ENCODE results near the gene EXPH5.
A peak's percentile ranks its signal among the peaks of the same experiment; 100 is the strongest.
"Not testable (repeated sequence)": the region's sequence is repeated elsewhere in the genome, so short reads cannot be mapped to it uniquely, and the experiment has no call there.

Gene EXPH5

GRCh38 chr11:108593214-108593922 lies at the start of gene EXPH5:
Gene EXPH5, minus strand, starts transcription at chr11:108593768. Its CDS starts 232 bp downstream, at chr11:108593536.
- peak; percentile 93 for DNase-seq

DNA sequence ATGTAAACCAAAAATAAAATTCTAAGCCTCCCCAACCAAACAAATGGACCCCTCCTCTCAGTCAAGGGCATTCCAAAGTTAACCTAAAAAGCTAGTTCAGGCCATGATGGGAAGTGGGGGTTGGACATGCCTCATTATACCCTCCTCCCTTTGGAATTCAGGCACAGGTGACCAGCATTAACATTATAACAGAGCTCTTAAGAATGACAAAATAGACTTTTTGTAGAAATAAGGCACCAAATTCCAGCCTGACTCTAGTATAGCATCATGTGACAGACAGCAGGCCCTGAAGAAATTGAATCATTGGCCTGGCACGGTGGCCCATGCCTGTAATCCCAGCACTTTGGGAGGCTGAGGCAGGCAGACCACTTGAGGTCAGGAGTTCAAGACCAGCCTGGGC lies 48.2 kb upstream of the EXPH5 start:
- DNase-seq = not testable (repeated sequence)

GRCh38 chr11:108639146-108639545 lies 45.6 kb upstream of the EXPH5 start:
- DNase-seq = no peak

- DNase-seq = no peak
Observed at GRCh38 chr11:108636222-108636621, 42.7 kb upstream of the EXPH5 start.

DNA sequence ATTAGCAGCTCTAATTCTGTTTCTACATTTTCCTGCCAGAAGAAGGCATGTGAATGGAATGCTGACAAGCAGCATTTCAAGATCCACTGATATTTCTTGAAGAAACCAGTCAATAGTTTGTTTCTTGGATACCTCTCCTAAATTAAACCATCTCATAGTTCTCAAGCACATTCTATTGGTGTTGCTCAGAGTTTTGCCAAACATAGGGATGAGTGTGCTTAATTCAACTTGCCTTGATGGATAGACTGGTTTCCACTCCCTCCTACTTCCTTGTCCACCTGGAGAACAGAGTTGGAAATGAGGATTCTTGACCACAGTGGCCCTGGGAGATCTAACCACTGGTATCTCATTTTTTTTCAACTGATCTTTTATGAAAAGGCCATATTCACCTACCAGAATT lies 41.5 kb upstream of the EXPH5 start:
- DNase-seq = no peak

DNA sequence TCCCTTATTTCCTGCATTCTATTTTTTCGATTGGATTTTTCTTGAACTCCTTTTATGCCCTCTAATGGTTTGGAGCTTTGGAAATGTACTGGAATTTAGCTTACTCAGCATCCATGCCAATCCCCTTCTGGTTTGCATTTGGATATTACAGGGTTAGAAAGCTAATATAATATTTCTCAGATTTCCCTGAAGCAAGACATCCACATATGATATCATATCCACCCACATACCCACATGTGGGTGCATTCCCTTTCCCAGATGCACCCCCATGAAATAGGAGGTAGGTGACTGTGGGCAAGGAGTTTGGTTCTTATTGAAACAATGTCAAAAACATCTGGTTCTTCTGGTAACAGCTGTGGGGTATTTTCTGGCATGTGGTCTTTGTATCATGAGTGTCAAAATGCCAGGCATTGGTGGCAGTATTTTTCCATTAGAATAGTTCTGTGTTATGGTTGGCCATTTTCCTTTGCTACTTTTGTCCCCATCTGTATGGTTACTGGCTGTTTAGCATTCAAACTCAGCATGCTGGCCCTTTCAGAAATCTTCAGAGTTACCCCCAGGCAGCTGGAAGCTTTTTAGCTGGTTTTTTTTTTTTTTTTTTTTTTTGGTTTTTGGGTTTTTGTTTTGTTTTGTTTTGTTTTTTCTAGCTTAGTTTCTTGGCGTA lies 38.6 kb upstream of the EXPH5 start:
- no peak for DNase-seq

DNA sequence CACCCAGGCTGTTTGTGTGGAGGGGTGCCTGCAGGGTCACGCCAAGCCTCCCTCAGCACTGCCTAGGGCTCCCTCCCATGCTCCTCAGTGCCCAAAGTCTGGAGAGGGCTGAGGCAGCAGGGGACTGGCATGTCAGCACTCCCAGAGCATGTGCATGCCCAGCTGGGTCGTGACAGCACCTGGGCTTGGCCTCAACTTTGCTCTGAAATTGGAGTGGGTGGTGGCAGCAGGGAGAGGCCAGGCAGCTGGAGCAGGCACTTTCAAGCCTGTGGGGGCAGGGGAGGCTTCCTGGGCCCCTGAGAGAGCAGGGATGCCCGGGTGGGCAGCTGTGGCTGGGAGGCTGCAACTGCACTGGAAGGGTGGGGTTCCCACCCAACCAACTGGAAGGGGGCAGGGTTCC lies 35.7 kb upstream of the EXPH5 start:
- no peak for DNase-seq

- DNase-seq = no peak
Observed at GRCh38 chr11:108628812-108629211, 35.2 kb upstream of the EXPH5 start.

GRCh38 chr11:108628326-108628725 lies 34.8 kb upstream of the EXPH5 start:
- no peak for DNase-seq

GRCh38 chr11:108624196-108624925 lies 30.8 kb upstream of the EXPH5 start:
- no peak for DNase-seq

DNA sequence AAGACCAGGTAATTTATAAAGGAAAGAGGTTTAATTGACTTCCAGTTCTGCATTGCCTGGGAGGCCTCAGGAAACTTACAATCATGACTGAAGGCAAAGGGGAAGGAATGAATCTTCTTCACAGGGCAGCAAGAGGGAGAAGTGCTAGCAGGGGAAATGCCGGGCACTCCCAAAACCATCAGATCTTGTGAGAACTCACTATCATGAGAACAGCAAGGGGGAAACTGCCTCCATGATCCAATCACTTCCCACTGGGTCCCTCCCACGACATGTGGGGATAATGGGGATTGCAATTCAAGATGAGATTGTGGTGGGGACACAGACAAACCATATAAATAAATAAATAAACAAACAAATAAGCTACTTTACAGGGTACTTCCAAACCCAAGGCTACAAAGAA lies 28.8 kb upstream of the EXPH5 start:
- no peak for DNase-seq

DNA sequence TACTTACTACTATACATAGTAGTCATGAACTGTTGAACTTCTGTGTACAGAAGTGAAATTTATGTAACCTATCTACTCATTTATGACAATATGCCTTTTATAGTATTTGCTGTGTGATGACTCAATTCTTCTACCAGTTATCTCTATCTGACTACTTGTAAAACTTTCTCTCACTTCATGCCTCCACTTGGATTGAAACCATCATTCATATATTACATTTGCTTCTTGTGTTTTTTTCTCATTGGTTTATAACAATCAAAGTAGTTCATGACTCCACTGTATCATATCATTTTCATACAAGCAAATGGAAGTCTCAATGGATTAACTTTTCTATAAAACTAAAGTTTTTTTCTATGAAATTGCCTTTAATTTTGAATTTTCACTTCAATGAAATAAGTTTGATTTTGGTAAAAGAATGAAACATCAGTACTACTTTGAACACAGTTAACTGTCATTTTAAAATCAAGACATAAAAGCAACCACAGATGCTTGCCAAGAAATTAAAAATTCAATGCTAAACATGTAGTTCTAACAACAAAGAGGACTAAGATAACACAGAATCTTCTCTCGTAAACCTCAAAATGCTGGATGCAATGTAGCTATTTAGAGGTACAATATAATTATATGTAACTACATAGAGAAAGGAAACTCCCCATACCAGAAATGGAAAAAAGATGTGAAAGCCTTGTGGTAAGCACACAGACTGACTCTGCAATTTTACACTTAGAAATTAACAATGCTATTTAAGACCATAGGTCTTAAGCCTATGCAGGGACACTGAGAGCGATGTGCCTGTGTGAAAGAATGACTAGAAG lies 27.6 kb upstream of the EXPH5 start:
- DNase-seq = no peak

- DNase-seq = no peak
Observed at GRCh38 chr11:108618529-108618928, 25.0 kb upstream of the EXPH5 start.

- DNase-seq = no peak
Observed at GRCh38 chr11:108617055-108617454, 23.5 kb upstream of the EXPH5 start.

DNA sequence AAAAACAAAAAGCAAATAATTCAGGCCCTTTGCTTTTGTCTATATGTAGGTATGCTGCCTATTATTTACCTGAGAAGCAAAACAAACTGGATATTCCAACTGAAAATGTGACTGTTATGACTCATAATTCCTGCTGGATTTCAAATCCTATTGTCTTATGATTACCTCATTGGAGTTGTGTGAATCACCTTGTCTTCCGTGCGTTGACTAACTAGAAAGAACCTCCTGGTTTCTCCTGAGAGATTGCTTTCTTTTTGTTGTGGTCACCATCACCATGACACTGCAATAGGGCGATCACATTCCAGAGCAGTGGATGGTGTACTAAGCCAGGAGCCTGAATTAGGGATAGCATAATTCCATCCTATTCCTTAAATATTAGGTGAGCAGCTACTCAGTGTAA lies 23.0 kb upstream of the EXPH5 start:
- DNase-seq = no peak

DNA sequence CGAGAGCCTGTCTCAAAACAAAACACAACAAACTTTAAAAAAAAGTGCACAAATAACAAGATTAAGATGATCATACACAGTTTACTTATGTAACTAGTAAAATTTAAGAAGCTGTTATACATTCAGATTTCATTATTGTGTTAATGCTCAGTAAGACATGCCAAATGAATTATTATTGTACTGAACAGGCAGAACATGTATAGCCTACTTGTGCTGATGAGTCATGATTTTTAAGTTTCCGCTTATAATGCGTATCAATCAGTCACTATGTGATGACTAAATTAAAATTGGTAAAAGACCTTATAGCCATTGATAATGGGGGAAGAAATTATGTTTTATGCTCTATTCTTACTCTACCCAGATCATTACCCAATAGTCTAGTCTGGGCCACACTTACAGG lies 20.5 kb upstream of the EXPH5 start:
- no peak for DNase-seq

DNA sequence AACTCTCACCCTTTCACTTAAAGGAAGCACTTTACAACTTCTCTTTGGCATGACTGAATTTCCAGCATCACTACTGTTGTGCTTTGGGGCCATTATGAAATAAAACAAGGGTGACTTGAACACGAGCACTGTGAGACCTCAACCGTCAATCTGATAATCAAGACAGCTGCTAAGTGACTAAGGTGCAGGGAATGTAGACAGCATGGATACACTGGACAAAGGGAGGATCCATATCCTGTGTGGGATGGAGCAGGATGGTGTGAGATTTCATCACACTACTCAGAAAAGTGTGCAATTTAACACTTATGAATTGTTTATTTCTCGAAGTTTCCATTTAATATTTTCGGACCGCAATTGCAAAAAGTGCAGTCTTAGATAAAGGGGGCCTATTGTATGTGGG lies 16.1 kb upstream of the EXPH5 start:
- no peak for DNase-seq

DNA sequence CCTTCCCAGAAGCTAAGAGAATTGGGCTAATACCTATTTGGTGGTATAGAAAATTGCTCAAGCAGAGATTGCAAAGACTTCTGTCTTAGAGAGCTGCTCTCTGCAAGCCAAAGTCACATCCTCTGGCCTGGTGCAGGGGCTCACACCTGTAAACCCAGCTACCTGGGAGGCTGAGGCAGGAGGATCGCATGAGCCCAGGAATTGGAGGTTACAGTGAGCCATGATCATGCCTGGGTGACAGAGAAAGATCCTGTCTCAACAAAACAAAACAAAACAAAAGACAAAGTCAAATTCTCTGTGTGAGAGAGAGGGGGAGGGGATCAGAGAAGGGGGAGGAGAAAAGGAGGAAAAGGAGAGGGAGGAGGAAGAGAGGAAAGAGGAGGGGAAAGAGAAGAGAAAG lies 15.0 kb upstream of the EXPH5 start:
- no peak for DNase-seq

- no peak for DNase-seq
Observed at GRCh38 chr11:108606495-108607160, 13.1 kb upstream of the EXPH5 start.

GRCh38 chr11:108606070-108606469 lies 12.5 kb upstream of the EXPH5 start:
- DNase-seq = no peak

DNA sequence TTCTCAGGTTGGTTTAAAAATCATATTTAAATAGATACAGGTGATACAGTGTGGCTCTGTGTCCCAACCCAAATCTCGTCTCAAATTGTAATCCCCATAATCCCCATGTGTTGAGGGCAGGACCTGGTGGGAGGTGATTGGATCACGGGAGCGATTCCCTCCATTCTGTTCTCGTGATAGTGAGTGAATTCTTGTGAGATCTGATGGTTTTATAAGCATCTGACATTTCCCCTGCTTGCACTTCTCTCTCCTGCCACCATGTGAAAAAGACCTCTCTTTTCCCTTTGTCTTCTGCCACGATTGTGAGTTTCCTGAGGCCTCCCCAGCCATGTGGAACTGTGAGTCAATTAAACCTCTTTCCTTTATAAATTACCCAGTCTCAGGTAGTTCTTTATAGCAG lies 9.2 kb upstream of the EXPH5 start:
- not testable (repeated sequence) for DNase-seq

GRCh38 chr11:108601150-108601549 lies 7.6 kb upstream of the EXPH5 start:
- no peak for DNase-seq

- DNase-seq = no peak
Observed at GRCh38 chr11:108599978-108600377, 6.4 kb upstream of the EXPH5 start.

Measured in hematopoietic multipotent progenitor cell treated with erythropoietin and hydrocortisone succinate and interleukin-3 and kit ligand, for 6 days (in vitro differentiated cells).